ENCODE measurements around the gene CD63.

The CD63 gene

DNA sequence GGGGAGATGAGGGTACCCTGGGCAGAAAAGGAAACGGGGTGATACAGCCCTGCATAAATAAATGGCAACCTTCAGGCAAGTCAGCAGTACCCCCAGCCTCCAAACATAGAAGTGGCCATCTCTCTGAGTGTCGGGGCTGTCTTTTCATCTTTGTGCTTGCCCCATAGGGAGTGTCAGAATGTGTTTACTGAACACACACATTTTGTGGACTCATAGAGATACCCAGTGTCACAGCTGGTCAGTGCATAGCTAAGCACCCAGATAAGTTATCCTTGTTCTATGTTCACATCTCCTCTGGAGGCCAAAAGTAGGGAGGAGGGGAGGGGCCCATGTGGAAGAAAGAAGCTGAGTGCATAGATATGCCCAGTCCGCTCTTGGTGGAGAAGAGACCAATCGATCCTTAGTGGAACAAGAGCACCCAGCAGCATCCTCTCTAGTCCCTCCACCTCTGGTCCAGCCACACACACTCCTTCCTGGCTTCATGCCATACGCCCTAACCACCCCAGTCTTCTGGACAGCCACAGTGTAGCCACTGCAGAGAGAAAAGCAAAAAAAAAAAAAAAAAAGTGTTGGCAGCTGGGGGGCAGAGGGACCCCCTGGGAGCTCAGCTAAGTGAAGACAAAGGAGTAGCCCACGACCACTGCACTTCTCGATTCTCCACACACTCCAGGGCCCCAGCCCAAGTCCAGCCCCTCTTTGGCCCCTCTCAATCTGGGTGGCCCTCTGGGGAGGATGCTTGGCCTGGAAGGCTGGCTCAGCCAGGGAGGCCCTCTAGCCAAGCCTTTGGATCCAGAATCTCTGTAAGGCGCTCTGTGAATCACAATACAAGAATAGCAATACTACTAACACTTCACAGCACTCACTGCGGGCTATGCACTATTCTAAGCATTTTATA, 23.7 kb downstream of the CD63 start:
- no peak for DNase-seq

DNA sequence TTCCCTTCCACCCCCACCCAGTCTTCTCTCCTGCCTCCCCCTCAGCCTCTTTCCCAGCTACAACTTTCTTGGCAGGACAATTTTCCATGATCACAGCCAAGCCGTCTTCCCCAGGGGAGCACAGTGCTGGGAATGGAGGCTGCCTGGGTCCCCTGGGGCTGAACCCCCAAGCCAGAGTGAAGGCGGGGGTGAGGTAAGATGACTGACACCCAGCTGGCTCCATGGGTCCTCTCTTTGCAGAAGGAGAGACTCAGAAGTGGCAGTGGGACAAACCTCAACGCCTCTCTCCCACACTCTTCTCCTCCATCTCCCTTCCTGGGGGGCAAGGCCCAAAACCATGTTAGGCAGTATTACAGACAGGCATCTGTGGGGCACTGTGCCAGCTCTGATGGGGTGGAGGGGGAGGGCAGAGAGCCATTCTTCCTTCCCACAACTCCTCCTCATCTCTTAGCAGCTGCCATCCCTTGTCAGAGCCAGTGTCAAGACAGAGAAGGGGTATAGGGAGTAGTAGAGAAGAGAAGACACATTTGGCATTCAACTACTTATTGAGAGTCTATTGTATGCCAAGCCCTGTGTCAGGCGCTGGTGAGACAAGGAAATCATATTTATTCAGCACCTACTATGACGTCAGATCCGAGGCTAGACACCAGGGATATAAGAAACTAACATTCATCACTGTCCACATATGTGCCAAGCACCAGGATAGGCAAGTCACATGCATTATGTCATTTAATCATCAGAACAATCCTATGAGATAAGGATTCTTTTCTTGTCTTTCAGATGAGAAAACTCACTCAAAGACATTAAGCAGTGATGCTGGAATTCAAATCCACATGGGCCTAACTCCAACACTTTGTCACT, 24.7 kb downstream of the CD63 start:
- no peak for DNase-seq

DNA sequence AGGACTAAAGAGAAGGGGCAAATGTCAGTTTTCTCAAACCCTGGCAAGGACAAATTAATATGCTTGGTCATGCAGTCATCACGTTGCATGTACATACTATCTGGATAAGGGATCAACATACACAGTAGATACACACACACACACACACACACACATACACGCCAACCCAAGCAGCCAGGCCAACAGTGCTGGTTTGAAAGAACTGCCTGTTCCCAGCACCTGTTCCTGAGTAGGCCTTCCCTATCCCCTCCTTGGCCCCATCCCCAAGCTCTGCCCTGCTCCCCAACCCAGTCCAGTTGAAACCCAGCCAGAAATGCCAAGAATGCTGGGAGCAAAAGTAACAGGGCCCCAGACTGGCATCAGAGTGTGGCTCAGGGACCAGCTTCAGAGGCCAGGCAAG, 25.5 kb downstream of the CD63 start:
- no peak for DNase-seq

DNA sequence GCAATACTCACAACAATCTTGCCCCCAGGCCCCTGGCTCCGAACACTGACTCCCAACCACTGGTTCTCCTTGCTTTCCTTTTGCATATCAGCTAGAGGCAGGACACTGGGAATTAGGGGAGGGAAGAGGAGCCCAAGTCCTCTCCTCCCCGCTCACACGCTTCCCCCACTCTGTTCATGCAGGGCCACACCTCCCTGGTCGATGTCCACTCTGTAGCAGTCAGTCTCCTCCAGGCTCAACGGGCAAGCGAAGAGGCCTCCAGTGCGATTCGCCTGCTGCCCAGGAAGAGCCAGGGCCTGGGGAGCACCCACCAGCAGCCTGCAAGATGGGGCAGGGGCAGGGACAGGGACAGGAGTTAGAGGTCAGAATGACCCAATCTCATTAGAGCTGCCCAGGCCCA, 25.9 kb downstream of the CD63 start:
- no peak for DNase-seq

DNA sequence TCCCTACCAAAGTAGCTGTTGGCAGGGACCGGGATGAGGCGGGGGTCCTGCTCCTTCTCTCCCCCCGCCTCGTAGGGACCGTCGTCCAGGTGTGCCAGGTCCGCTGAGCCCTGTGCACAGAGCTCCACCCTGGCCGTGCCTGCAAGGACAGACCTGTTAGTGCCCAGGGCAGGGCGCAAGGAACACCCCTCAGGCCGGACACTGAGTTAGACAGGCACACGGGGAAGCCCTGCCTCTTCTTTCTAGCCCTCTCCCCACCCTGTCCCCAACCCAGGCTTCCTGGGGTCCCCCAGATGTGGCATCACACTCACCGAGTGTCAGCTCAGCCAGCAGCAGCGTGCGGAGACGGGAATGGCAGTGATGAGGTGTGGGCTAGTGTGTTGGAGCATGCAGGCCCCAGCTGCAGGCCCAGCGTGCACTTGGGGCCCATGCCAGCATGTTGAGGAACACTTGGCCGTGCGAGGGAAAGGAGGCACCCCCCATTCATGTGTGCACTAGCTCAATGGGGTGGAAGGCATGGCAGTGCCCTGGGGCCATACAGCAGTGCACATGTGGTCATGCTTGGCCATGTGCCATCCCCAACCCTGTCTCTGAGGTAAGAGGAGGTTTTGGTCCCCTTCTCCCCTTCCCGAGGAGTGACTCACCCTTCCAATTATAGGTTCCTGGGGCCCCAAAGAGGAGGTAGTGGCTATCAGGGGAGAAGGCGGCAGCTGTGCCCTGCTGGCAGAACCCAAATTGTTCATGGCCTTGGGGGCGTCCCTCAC, 28.4 kb downstream of the CD63 start:
- no peak for DNase-seq

DNA sequence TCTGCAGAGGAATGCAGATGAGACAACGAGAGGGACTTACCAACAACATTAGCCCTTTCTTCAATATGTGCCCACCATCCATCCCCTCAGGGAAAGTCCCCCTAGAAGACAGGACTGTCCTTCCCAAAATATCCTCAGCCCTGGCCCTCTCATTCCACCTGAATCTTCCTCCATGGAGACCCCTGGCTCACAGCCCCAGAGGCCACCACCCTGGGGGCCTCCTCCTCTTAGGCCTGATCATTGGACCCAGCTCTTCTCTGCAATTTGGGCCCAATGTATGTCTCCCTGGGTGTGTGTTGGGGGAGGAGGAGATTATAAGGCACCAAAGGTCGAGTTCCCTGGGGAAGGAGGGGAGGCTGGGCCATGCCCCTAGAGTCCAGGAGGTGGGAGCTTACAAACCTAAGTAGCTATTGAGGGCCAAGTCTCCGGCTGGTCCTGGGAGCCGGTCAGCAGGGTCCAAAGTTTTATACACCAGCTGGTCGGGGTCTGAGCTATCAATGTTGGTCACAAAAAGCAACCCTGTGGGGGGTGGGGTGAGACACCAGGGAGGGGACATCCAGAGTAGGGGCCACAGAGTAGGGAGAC, 29.2 kb downstream of the CD63 start:
- DNase-seq: no peak

DNA sequence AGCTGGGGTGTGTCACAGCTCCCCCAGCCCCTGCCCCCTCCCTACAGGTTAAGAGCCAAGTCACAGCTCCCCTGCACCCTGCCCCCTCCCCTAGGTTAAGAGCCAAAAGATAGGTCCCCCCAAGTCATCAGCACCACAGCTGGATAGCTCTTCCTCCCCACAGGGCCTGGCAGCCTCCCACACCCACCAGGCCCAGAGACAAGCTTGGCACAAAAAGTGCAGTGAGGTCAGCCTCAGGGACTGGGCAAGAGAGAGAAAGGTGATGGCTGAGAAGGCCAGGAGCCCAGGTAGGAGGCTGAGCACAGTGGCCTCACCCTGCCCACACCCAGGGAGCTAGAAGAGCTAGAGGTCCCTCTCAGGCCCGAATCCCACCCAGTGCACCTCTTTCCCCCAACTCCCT, 29.8 kb downstream of the CD63 start:
- no peak for DNase-seq

DNA sequence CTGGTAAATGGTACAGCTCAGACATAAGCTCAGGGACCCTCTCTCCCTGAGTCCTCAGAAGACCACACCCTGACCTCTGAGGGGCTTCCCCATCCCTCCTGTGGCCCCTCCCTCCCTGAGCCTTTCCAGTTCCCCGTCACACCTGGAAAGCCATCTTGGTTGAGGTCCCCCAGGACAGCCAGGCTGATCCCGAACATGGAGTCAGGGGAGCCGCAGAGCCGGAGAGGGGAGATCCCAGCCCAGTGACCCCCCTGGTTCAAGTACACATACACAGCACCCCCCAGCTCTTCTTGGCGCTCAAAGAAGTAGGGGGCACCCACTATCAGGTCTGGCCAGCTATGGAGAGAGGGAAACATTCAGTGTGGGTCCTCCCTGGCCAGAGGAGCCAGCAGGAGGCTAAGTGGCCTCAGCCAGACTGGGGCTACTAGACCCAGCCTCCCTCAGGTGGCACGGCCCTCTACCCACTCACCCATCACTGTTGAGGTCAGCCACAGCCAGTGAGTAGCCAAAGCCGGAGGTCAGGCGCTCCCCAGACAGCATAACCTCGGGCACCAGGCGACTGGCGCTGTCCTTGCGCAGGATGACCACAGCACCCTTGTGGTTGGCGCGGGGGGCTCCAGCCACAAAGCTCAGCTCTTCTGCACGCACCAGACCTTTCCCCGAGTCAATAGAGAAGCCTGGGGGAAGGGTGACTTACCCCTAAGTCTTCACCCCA, 30.4 kb downstream of the CD63 start:
- no peak for DNase-seq

DNA sequence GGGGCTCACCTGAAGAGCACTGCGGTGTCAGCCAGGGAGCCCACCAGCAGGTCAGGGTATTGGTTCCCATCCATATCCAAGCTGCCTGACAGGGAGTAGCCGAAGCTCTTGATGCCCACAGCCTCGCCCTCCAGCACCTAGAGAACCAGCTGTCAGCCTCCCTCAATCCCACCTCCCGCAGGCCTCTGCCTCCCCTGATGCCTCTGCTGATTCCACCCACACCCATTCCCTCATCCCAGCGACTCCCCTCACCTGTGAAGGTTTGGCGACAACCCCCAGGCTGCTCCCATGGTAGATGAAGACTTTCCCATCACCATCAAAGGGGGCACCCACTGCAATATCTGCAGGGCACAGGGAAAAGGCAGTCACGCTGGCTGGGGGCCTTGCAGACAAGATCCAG, 31.1 kb downstream of the CD63 start:
- no peak for DNase-seq

DNA sequence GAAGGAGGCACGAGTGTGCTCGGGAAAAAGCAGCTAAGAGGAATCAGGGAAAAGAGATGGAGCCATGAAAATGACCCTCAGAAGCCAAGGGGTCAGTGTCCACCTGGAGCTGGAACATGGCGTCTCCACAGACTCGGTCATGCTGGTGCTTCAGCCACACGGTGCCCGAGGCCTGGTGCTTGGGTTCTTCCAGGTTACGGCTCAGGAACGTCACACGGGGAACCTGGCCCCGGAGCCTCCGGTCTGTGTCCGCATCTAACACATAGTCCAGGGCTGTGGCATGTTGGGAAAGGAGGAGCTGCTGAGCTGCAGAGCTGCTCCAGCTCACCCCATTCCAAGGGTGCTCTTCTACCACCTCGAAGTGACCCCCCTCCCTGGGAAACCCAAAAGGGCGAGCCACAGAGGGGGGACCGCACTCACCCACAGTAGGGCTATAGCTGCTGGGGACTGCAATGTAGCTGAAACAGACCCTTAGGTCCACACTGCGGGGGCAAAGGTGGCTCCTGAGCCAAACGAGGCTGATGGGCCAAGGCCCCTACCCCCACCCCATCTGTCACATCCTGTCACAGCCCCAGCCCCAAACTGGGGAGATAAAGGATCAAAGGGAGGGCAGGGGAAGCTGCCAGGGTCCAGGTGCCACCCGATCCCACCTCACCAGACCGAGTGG, 31.9 kb downstream of the CD63 start:
- no peak for DNase-seq

DNA sequence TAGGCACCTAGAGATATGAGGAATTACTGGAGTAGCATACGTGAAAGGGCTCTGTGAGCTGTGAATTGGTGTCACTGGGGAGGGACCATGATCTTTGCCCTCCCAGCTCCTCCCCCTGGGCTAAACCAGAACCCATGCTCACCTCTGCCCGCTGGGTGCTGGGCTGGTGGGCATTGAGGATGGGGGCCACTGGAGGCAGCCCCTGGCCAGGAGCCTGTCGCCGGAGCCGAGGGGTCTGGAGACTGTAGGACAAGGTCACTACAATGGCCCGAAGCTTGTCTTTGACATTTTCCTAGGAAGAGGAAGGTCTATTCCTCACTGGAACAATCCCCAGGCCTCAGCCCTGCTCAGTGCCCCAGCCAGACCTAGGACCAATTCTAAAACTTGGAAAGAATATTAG, 32.7 kb downstream of the CD63 start:
- DNase-seq: no peak

DNA sequence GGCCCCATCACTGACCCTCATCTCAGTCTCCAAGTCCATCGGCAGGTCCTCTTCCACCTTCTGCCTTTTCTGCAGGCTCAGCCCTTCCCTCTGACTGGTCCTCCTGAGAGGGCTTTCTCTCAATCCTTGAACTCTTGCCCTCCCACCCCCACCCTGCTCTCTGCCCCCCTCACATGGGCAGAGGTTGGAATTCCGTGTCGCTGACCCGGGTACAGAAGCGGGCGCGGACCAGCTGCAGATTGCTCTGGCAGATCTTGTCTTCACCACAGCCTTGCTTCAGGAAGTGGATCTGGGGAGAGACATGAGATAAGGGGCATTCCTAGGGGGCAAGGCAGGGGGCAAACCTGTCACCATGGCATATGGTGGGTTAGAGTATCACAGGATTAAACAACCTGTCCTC, 33.5 kb downstream of the CD63 start:
- peak in 1 of 2 donors; percentile 8 for DNase-seq

DNA sequence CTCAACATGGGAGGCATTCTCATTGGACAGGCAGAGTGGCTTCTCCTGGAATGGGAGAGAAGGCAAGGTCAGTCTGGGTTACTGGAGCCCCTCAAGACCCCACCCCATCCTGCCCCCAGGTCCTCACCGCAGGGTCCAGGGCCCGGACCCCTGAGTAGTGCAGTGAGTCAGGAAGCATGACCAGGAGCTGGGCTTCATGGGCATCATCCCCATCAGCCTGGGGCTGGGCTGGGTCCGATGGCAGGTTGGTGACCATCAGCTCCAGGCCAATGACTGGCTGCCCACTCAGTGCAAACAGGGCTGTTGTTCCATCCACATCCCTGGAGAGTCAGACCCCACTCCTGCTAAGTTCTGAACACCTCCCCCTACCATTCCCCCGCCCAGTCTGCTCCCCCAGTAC, 34.2 kb downstream of the CD63 start:
- DNase-seq: peak in 1 of 2 donors; percentile 1

DNA sequence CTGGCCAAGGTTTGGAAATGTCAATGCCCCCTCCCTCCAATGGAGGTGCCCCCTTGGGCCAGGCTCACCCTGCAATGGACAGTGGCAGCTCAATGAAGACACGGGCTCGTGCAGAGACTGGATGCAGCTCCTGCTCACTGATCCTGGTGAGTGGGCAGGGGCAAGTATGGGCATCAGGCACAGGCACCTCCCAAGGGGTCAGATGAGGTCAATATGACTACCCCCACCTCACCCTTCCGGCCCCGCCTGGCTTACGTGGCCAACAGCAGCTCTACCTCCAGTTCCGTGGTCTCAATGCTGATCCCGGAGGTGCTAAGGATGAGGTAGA, 34.7 kb downstream of the CD63 start:
- DNase-seq: no peak

DNA sequence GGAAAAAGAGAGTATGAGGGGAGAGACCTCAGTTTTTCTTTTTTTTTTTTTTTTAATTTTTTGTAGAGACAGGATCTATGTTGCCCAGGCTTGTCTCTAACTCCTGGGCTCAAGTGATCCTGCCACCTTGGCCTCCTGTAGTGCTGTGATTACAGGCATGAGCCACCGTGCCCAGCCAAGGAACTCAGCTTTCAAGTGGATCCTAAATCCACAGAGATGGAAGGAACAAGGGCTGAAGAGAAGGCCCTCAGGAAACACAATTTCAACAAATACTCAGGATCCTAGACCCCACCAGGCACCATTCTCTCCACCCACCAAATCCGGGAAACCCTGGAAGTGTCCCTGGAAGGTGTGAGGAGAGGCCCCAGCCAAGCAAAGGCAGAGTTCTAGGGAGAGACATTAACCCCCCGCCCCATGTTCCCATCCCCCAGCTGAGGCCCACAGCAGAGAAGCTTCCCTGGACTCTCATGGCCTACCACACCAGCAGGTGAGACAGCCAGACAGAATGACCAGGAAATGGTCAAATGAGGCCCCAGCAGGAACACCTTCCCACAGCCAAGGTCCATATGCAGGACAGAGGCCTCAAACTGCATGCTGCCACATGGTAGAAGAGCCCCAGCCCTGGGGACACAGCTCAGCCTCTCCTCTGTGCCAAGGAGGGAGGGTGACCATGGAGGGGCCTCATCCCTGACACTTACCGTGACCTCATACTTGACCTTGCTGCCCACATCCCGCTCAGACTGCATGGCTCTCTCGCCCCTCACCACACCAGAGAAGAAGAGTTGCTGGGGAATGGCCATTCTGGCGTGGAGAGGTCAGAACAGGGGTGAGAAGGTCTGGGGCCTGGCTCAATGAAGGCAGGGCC, 35.3 kb downstream of the CD63 start:
- peak in 1 of 2 donors; percentile 6 for DNase-seq

DNA sequence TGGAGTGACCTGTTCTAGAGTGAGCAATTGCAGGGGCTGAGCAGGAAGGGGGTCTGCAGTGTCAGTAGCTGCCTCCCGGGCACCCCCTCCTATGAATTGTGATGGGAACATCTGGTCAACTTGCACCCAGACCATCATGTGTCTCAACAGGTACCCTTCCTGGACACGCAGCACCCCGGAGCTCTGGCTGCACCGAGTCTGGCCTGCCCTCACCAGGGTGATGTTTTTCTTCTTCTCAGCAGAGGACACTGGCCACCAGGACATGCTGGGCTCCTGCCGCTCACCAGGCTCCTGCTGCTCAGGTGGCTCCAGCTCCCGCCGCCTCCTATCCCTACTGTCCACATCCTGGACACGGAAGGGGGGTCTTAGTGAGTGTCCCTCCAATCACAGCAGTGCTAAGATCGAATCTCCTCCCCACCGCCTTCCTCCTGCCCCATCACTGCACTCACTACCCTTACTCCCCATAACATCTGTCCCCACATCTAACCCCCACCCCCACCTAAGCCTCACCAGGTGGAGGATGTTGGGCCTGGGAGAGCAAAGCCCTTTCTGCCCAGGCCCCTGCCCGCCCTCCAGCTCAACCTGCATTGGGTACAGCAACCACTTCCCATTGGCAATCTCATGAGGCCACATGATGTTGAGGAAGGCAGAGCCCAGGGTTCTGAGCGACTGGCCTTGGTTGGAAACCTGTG, 36.0 kb downstream of the CD63 start:
- peak in 1 of 2 donors; percentile 8 for DNase-seq

DNA sequence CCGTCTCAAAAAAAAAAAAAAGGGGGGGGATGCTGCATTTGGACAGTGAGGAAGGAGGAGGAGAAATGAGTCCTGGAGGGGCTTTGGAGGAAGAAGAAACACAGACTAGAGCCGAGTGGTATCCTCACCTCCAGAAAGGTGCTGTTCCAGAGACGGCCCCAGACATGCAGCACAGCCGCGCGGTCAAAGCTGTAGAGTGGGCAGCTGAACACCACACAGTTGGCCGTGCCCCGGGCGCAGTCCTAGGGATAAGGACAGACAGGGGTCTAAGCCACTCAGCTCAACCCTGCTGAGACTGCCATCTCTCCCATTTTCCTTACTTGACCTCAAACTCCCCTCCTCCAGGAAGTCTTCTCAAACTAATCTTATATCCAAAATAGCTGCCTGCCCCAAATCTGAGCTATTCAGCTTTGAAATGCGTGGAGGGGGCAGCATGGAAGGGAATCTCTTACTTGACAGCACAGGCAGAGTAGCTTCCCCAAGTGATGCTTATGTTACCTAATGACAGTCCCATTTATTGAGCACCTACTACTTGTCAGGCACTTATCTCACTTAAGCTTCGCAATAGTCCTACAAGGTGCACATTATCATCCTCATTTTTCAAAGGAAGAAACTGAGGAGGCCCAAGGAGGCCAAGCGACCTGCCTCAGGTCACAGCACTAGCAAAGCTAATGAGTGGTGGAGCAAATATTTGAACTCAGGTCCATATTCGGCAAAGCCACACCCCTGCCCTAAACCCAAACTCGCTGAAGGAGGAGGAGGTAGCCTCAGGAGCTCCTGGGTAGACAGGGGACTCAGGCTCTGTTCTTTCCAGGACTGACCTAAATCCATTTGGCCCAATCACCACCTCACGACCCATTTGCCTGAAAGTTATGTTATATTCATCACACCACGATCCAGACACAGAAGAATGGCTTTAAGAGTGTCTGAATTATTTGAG, 39.8 kb downstream of the CD63 start:
- no peak for DNase-seq

DNA sequence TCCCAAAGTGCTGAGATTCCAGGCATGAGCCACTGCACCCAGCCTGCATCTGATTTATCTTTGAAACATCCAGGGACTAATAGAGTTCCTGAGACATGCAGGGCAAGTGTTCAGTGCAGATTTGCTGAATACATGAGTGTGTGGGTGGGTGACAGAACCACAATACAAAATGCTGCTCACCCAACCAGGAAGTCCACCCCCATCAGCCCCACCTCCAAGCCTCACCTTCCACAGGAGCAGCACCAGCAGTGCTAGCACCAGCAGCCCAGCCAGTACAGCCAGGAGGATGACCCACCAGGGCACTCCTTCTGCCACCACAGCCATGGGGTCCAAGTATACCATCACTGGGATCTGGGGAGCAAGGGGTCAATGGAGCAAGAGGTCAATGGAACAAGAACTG, 41.1 kb downstream of the CD63 start:
- DNase-seq: no peak
